HG03342 (cell line): ENCODE results near the gene ORM1.
A peak's percentile ranks its signal among the peaks of the same experiment; 100 is the strongest.
"Not testable (repeated sequence)": the region's sequence is repeated elsewhere in the genome, so short reads cannot be mapped to it uniquely, and the experiment has no call there.

Experiments used
- ATAC-seq: cut with Tn5 transposase; IDR thresholded peaks from one replicate; pipeline ENCODE4 v1.9.1; 2021; ENCODE audit warnings: mild to moderate bottlenecking, moderate library complexity; ENCODE audit not compliant: unreplicated experiment

The ORM1 gene

GRCh38 chr9:114322160-114322818, 609 bp upstream of the ORM1 start:
- ATAC-seq: not testable (repeated sequence)

- not testable (repeated sequence) for ATAC-seq
Observed at GRCh38 chr9:114323849-114324248, 951 bp downstream of the ORM1 start.

- no peak for ATAC-seq
Observed at GRCh38 chr9:114324492-114324891, 1.6 kb downstream of the ORM1 start.

GRCh38 chr9:114324965-114325364, 2.1 kb downstream of the ORM1 start:
- not testable (repeated sequence) for ATAC-seq

- ATAC-seq: not testable (repeated sequence)
Observed at GRCh38 chr9:114325684-114326254, 2.9 kb downstream of the ORM1 start.

GRCh38 chr9:114327749-114328148, 4.9 kb downstream of the ORM1 start:
- no peak for ATAC-seq

- ATAC-seq: not testable (repeated sequence)
Observed at GRCh38 chr9:114328357-114328820, 5.5 kb downstream of the ORM1 start.

GRCh38 chr9:114328937-114329624, 6.2 kb downstream of the ORM1 start:
- ATAC-seq: not testable (repeated sequence)

GRCh38 chr9:114329625-114330022, 6.7 kb downstream of the ORM1 start, which contains the start of gene ORM2:
Gene ORM2, plus strand, starts transcription at chr9:114329869. Its CDS starts 36 bp downstream, at chr9:114329905.
- not testable (repeated sequence) for ATAC-seq

GRCh38 chr9:114330636-114331035, 7.7 kb downstream of the ORM1 start:
- ATAC-seq: no peak

GRCh38 chr9:114331229-114332195, 8.6 kb downstream of the ORM1 start:
- not testable (repeated sequence) for ATAC-seq

GRCh38 chr9:114332474-114333040, 9.7 kb downstream of the ORM1 start:
- ATAC-seq: not testable (repeated sequence)

GRCh38 chr9:114333718-114334117, 10.8 kb downstream of the ORM1 start:
- not testable (repeated sequence) for ATAC-seq

GRCh38 chr9:114334490-114334889, 11.6 kb downstream of the ORM1 start:
- ATAC-seq: no peak

GRCh38 chr9:114335745-114336144, 12.8 kb downstream of the ORM1 start:
- no peak for ATAC-seq

- ATAC-seq: no peak
Observed at GRCh38 chr9:114336157-114336556, 13.3 kb downstream of the ORM1 start.

GRCh38 chr9:114336699-114337395, 13.9 kb downstream of the ORM1 start:
- no peak for ATAC-seq

GRCh38 chr9:114338187-114338586, 15.3 kb downstream of the ORM1 start:
- ATAC-seq: no peak

- ATAC-seq: peak; percentile 62
Observed at GRCh38 chr9:114339130-114339908, 16.4 kb downstream of the ORM1 start.
